ENCODE measurements around the gene ST6GALNAC2.
"Not testable (repeated sequence)": the region's sequence is repeated elsewhere in the genome, so short reads cannot be mapped to it uniquely, and the experiment has no call there.

ST6GALNAC2 gene

DNA sequence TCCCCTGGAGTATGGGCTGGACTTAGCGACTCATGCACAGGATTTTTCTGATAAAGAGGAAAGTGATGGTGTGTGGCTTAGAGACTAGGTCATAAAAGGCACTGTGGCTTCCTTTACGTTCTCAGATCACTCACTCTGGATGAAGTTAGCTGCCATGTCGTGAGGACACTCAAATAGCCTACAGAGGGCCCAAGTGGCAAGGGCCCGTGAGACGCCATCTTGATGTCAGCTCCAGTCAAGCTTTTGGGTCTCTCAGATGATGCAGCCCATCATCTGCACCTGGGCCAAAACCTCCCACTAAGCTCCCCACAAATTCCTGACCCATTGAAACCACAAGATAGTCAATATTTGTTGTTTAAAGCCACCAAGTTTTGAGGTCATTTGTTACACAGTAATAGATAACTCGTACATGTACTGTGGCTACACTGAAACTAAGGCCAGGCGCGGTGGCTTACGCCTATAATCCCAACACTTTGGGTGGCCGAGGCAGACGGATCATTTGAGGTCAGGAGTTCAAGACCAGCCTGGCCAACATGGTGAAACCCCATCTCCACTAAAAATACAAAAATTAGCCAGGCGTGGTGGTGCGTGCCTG is 14.7 kb downstream of the ST6GALNAC2 start:
- no peak for DNase-seq (ENCODE audit: low read depth, low spot score)

DNA sequence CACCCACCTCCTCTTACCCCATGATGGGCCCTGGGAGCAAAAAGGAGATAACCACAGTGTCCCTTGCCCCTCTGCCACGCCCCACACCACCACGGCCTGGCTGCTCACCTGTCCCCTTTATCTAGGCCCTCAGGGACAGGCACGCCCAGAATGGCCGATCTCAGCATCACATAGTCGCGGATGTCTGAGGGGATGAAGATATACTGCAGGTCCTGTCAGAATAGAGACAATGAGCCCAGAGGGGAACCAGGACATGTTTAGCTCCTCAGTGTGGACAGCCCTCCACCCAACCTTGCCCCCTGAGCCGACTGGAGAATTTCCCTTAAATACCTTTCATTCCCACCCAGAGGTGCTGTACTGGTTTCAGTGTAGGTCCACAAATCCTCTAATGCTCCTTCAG is 15.2 kb downstream of the ST6GALNAC2 start:
- DNase-seq (ENCODE audit: low read depth, low spot score), result no peak

DNA sequence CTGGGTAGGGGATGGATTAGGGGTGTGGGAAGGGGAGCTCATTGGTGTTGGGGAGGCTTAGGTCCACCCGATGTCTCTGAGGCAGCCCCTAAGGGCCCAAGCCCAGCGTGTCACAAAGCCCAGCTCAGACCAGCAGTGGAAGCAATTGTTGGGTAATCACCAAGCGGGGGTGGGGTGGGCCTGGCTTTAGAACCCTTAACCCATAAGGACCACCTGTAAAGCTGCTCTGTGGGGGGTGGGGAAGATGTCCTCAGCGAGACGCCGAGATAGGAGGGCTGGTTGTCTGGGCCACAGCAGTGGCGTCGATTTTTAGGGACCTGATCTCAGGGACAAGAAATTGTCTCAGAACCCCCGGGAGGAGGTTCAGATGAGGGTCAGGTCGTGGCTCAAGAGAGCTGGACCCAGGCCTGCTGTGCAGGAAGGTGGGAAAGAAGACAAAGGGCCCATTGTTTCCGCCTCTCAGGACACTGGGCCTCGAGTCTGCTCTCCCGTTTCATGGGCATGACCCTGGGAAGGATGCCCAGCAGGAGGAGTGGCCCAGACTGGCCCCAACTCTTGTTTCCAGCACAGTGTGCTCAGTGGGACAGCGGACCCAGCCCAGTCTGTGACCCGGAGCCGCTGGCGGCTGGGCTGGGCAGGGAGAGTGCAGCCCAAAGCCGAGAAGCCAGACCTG is 15.9 kb downstream of the ST6GALNAC2 start:
- DNase-seq (ENCODE audit: low read depth, low spot score), result no peak

DNA sequence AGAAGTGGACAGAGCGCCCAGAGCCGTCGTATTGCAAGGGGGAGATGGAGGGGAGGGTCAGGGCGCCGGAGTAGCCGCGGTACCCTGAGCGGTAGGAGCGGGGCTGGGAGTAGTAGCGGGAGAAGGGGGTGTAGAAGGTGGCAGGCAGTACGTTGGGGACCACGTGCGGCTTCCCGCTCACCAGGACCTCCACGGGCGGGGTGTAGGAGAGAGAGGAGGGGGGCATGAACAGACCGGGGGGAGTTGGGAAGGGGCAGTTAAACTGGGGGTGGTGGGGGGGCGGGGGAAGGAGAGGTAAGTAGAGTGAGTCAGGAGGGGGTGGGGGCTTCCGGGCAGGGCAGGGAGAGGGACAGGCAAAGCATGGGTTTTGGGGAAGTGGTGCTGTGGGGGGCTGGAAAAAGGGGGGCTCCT is 16.8 kb downstream of the ST6GALNAC2 start:
- no peak for DNase-seq (ENCODE audit: low read depth, low spot score)

DNA sequence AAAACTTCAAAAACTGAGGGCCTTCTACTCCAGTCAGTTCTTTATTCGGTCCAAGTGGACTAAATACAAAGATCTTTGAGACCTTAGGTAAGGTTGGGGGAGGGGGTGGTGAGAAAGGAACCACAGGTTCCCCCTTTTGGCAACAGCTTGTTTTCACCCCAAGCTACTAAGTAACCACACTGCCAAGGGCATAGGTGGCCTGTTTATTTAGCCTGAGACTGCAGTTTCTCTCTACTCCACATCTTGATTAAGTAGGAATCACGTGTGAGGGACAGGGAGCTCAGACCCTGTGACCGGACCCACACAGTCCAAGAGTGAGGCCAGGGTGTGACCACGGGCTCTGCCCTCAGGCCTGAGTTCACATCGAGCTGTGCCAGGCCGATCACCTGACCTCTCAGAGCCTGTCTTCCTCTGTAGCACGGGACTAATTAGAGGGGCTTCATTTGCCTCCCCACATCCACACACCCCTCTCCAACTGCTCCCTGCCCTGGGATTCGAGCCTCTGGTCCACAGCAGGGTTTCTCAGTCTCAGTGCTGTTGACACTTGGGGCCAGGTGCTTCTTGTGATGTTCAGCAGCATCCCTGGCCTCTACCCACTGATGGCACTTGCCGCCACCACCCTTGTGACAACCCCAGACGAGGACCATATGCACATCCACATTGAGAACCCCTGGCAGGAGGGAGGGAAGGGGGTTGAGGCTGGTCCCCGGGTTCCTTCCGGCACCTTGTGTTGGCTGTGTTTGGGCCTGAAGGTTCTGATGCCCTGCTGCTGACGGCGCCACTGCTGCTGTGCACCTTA is 17.8 kb downstream of the ST6GALNAC2 start:
- no peak for DNase-seq (ENCODE audit: low read depth, low spot score)

DNA sequence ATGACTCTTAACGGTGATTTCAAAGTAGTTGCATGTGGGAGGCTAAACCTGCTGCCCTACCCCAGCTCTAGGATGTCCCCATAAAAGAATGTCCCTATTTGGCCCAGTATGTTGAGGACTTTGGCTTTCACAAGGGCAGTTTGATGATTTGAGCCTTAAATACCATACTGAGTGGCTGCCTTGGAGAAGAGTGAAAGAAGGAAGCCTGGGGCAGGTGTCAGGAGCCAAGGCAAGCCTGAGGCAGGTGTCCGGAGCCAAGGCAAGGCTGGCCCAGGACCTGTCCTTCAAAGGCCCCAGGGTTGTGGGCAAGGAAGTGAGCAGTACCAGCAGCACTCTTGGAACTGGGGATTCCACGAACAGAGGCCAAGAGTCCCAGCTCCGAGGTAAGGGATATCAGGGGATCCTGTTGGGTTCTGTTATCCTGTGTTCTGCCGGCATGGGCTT is 18.6 kb downstream of the ST6GALNAC2 start:
- no peak for DNase-seq (ENCODE audit: low read depth, low spot score)

DNA sequence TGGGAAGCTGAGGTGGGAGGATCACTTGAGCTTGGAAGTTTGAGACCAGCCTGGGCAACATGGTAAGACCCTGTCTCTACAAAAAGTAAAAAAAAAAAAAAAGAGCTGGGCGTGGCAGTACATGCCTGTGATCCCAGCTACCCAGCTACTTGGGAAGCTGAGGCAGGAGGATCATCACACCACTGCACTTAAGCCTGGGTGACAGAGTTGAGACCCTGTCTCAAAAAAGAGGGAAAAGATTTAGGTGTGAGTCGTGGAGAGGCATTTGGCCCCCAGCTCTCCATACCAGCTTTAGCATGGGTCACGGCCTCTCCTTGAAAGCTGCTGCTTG is 19.1 kb downstream of the ST6GALNAC2 start:
- no peak for DNase-seq (ENCODE audit: low read depth, low spot score)

DNA sequence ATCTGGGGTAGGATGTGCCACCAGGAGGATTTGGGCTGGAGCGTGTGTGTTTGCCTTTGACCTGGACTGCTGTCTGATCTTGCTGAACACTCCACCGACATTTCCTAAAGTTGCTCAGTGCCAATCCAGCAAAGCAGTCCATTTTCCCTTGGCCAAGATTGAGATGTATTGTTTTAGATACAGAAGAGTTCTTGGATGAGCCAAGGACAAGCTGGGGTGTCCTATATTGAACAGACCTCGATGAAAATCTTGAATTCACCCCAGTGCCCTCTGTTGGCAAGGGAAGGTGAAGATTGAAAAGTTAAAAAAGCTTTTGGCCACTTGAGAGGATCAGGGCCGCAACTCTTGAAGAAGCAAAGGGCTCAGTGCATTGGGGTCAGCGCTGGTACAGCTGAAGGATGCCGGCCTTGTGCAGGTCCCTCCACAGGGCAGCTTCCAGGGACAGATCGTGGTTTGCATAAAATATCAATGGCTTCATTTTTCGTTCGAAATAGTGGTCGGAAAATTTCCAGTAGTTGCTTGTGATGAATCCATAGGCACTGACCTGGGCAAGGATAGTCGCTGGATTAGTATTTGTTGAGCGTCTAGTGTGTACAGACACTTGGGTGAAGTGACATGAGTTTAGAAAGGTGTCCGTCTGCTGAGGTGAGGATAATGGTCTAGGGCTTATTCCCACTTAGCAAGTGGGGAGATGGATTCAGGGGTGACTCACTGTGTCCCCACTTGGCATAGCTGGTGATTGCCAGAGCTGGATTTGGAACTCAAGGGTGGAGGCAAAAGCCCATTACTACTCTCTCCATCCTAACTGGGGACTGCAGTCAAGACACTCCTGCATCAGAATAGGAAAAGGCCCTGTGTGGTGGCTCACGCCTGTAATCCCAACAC is 19.7 kb downstream of the ST6GALNAC2 start:
- DNase-seq (ENCODE audit: low read depth, low spot score), result no peak

DNA sequence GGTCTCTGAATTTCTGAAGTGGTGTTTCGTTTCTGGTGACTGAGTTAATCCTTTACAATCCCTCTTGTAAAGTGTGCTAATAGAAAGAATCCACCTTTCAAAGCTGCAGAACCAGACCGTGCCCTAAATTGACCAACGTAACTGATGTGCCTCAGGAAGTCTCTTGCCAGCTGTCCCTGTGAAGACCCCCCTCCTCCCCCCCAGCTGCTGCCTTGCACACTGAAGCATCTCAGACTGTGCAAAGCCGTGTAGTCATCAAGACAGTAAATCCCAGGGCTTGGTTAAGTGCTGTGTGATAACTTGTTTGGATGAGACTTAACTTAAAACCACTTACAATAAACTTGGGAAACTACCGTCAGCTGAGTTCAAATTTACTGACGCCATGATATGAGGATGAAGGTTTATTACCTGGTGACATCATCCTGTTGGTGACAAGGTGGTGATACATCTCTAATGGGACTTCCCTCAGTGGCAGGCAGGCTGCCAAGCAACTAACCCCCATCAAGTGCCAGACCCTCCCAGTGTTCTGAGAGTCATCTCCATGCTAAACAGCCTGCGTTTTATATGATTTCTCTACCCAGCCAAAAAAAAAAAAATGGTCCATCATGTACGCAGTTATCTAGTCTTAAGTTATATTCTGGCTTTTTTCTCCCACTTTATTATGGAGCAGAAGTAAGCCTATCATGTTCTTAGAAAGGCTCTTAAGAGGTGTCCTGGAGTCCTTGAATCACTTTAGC is 20.5 kb downstream of the ST6GALNAC2 start:
- not testable (repeated sequence) for DNase-seq (ENCODE audit: low read depth, low spot score)

DNA sequence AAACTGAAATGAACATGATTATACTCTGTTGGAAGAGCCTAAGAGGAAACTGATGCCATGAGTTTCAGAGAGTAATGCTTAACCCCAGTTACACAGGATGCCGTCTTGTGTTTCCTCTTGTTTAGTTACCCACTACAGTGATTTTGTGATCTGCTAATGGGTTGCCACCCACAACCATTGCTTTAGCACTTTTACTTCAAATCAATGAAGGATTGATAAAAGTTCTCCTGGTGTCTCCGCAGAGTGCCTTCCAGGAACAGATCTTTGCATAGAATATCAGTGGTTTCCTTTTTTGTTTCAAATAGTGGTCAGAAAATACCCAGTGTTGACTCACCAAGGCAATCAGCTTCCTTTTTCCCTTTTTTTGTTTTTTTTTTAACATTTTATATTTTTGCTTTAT is 22.3 kb downstream of the ST6GALNAC2 start:
- not testable (repeated sequence) for DNase-seq (ENCODE audit: low read depth, low spot score)

DNA sequence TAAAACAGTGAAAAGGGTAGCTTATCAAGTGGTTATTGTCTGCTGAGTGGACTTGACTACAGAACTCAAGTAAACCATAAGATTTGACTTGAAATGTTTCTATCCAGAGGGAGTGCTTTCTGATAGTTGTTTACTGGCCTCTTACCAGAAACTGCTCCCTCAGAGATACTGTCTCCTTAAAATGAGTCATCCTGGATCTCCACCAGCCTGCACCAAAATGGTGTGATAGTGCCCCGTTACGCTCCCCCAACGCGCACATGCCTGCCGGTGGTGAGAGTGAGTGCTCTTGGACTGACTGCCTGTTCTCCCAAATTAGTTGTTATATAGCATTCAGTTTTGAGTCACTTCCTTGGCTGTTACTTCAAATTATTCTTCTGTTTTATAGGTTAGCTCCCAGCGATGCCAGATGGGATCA is 22.9 kb downstream of the ST6GALNAC2 start:
- DNase-seq (ENCODE audit: low read depth, low spot score), result no peak

DNA sequence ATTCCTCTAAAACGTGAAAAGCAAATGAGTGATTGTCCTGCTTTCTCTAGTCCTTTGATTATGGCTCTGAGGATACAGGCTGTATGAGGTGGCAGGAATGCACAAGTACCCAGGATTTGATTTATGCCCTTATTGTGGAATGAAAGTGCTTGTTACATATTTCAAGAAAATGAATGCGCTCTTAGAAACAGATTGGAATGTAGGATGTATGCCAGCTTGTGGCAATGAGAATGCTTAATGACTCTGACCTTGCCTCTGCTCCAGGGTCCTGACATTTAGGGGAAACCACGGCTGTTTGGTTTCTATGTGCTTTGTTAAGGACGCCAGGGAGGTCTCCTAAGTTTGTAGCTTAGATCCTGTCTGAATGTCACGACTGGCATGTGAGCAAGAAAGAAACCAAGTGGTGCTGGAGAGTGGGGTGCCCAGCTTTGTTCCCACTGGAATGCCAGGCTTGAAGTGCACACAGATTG is 23.8 kb downstream of the ST6GALNAC2 start:
- DNase-seq (ENCODE audit: low read depth, low spot score), result no peak

DNA sequence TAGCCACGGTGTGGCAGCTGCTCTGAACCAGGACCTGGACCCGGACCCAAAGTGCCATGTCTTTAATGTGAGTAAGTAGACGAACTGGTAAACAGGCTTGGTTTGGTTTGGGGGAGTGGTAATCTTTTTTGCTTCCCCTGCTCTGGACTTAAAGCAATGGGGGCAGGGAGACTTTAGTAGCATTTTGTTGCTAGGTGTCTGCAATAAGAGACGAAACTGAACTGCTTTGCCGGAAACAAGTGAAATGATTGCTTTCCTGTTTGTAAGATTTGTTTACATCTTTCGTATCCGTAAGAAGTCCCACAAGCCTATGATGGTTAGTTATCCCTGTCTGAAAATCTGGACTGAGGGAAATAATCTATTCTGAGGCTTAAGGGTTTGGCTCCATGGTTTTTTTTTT is 24.3 kb downstream of the ST6GALNAC2 start:
- DNase-seq (ENCODE audit: low read depth, low spot score), result no peak

DNA sequence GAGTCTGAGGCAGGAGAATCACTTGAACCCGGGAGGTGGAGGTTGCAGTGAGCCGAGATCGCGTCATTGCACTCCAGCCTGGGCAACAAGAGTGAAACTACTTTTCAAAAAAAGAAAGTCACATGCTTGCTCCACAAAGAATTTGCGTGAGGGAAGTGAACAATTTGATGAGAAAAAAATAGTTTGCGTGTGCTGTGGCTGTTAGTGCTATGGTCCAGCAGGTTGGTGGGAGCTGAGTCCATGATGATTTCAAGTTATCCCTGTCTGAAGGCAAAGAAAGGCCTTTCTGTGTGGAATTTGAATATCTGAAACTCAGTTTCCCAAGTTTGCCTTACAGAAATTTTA is 24.8 kb downstream of the ST6GALNAC2 start:
- DNase-seq (ENCODE audit: low read depth, low spot score), result no peak

DNA sequence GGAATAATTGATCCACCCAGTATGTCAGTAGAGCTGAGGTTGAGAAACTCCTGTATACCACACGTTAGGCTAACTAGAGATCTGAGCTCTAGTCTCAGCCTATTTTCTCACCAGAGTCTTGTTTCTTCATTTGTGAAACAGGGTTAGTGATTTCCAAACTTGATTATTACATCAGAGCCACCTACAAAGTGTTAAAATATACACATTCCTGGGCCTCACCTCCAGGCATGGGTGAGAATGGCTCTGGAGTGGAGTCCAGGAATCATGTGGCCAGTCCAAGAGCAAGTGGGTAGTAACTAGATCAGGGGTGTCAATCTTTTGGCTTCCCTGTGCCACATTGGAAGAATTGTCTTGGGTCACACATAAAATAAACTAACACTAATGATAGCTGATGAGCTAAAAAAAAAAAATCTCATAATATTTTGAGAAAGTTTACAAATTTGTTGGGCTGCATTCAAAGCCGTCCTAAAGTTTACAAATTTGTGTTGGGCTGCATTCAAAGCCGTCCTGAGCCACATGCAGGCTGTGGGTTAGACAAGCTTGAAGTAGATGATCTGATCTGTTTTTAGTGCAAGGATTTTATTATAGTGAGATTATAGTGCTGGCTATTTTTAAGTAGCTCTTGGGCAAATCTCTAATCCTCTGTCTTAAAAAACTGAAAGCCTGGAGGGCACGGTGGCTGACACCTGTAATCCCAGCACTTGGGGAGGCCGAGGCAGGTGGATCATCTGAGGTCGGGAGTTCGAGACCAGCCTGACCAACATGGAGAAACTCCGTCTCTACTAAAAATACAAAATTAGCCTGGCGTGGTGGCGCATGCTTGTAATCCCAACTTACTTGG is 25.4 kb downstream of the ST6GALNAC2 start:
- no peak for DNase-seq (ENCODE audit: low read depth, low spot score)

DNA sequence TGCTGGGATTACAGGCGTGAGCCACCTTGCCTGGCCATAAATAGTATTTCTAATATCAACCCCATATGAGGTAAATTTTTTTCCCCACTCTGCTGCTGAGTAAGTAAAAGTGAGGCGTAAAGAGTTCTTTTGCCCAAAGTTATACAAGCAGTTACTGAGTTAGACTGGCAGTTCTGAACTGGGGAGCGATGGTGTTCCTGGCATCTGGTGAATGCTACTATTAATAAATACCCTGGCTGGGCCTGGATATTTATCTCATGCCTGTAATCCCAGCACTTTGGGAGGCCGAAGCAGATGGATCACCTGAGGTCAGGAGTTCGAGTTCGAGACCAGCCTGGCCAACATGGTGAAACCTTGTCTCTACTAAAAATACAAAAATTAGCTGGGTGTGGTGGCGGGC is 26.2 kb downstream of the ST6GALNAC2 start:
- not testable (repeated sequence) for DNase-seq (ENCODE audit: low read depth, low spot score)

DNA sequence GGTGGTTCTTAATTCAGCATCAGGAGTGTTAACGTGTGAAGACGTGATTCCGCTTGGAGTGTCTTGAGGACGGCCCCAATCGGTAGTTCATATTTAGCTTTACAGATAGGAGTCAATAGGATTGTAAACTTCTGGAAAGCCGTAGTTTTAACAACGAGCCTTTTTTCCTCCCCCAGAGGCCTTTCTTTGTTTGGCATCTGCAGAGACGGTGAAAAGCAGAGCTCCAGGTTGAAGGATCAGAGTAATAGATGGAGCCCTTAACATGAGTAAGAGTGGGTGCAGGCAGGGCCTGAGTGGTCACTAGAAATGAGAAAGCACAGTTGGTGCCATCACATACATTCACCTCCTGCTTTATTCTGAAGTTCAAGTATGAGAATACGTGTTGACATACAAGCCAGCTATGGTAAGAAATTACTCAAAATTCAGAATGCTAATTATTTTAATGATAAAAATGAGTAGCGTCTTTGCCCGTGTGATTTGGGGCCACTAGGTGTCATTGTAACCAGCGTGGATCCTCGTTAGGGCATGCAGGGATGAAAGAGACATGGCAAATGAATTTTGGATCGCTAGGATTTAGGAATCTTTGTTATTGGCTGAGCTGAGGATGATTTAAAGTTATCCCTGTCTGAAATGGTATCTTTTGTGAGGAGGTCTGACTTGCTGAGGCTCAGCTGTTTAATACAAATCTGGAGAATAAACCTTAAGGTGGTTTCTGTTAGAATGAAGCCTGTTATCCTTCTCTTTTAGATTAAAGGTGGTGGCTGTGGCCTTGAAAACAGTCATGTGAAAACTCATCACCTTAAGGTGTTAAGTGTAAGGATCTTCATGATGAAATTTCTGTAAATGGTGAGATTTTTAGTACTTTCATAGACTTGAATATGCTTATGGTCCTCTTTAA is 27.2 kb downstream of the ST6GALNAC2 start:
- no peak for DNase-seq (ENCODE audit: low read depth, low spot score)

DNA sequence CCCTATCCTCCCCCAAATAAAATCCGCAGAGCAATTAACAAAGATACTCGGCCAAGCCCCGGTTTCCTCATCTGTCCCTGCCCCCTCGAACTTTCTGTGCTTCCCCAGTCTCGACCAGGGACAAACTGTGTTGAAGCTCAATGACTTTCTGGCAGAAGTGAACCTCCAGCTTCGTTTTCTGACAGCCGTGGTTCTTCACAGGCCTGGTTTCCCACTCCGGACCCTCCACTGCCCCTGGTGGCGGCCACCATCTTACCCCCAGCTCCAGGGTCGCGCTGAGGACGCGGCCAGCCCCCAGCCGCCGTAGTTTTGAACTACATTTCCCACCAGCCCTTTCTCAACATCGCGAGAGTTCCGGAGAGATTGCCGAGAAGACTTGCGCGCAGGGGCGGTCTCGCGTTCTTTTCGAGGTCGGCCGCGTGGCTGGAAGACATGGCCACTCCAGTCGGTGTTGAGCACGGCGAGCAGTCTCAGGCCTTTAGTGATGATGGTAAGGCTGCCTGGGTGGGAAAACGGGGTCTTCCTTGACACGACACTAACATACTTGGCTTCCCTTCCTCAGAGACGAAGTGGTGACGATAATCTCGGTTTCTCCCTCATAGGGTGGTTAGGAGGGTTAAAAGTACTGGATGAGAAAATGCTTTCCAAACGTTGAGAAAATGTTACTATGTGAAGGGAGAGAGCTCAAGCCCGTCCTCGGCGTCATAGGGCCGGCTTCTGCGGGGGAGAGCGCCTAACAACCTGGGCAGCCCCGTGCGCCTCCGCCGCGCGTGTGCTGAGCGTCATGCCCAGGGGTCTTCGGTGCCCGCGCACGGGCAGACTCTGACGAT is 28.1 kb downstream of the ST6GALNAC2 start:
- peak; percentile 91 for DNase-seq (ENCODE audit: low read depth, low spot score)
